K562 (cell line): ENCODE results near the gene BTBD1.

Experiments used
- GABPB1 ChIP-seq: sonication (generic); formaldehyde crosslinking; IDR thresholded peaks from 2 replicates; pipeline ENCODE4 v1.8.0; 2022; ENCODE audit warnings: mild to moderate bottlenecking, missing genetic modification reagents
- NFE2 ChIP-seq: IDR thresholded peaks from 2 replicates; pipeline ENCODE4 v1.6.1; 2014; ENCODE audit warnings: antibody characterized with exemption, low read depth
- NFIC ChIP-seq: fragments of 450-650 bp; IDR thresholded peaks from 2 replicates; pipeline ENCODE4 v1.6.1; 2017; ENCODE audit warnings: mild to moderate bottlenecking, inconsistent platforms

GRCh38 chr15:83102346-83102745, 35.3 kb upstream of the BTBD1 start:
- TF ChIP-seq GABPB1 (CRISPR knock-in tag) (no peak), NFIC (no peak), NFE2 (no peak)
